ENCODE data around the gene SRPK2. TPM values are rescaled to one million over a fixed set of nuclear protein-coding genes. Genes with fewer than 3 reads are reported as not detected.

Gene SRPK2
- total RNA-seq, 1 experiment from 2014 or later: 58.2 TPM

- ATAC-seq (no peak), DNase-seq (ENCODE audit: low read depth, low spot score) (no peak)
- Histone ChIP-seq H3K36me3 (ENCODE audit: control insufficient read depth, insufficient read depth, low read length) (no peaks in the 10 kb centered on the region), H3K4me3 (ENCODE audit: low read depth in 2 of 2, low read length in 2 of 2) (no peak overlapping the region), H3K9me3 (ENCODE audit: control insufficient read depth, insufficient read depth, low read depth, low read length) (no peaks in the 10 kb centered on the region), H3K27me3 (ENCODE audit: control insufficient read depth, insufficient read depth, low read length) (no peaks in the 10 kb centered on the region), H3K4me1 (ENCODE audit: control insufficient read depth, insufficient read depth, low read length) (peaks cover 15% of the 10 kb centered on the region), H3K27ac (ENCODE audit: low read length) (no peak overlapping the region)
- POLR2A ChIA-PET: no interaction called here
- CTCF ChIA-PET: no interaction called here
- intact Hi-C loops (cut with micrococcal nuclease; ENCODE audit: unreplicated experiment) (no loop called here), in situ Hi-C loops (cut with HindIII; ENCODE audit: low pct_unique_long_range_greater_than_20kb, low sequenced_read_pairs) (no loop called here)
- no peak for TF ChIP-seq POLR2AphosphoS5 (IDR thresholded peaks at IDR 0.05; ENCODE audit: low read depth, low read length)
- no peak for TF ChIP-seq CTCF (IDR thresholded peaks at IDR 0.05)
- TF ChIP-seq SIN3A (IDR thresholded peaks at IDR 0.05; ENCODE audit: borderline replicate concordance, insufficient read depth, low read depth, low read length): no peak
- no peak for TF ChIP-seq REST (IDR thresholded peaks at IDR 0.05; ENCODE audit: insufficient read depth in 1 of 2, low read depth in 2 of 2, low read length in 1 of 2)
- no peak for TF ChIP-seq TCF7L2 (IDR thresholded peaks at IDR 0.05; ENCODE audit: low read depth, low read length)
- BruUV-seq (replicated peaks): no TSS peak
Observed at GRCh38 chr7:105215821-105216220, 172.9 kb downstream of the SRPK2 start.

GRCh38 chr7:105215182-105215581 is 173.5 kb downstream of the SRPK2 start:
- ATAC-seq: no peak
- intact Hi-C loops (cut with micrococcal nuclease; ENCODE audit: unreplicated experiment): no loop called here

More at GRCh38 chr7:105215182-105215581, 173.5 kb downstream of the SRPK2 start:
- no peaks in the 10 kb centered on the region for H3K36me3 ChIP-seq (ENCODE audit: control insufficient read depth, insufficient read depth, low read length)
- H3K4me1 ChIP-seq (ENCODE audit: control insufficient read depth, insufficient read depth, low read length): peaks cover 15% of the 10 kb centered on the region
- no peaks in the 10 kb centered on the region for H3K9me3 ChIP-seq (ENCODE audit: control insufficient read depth, insufficient read depth, low read depth, low read length)
- TF ChIP-seq TCF7L2 (IDR thresholded peaks at IDR 0.05; ENCODE audit: low read depth, low read length): no peak
- no peak for TF ChIP-seq CTCF (IDR thresholded peaks at IDR 0.05)
- no peak for TF ChIP-seq REST (IDR thresholded peaks at IDR 0.05; ENCODE audit: insufficient read depth in 1 of 2, low read depth in 2 of 2, low read length in 1 of 2)
- TF ChIP-seq SIN3A (IDR thresholded peaks at IDR 0.05; ENCODE audit: borderline replicate concordance, insufficient read depth, low read depth, low read length): no peak
- no peak for TF ChIP-seq POLR2AphosphoS5 (IDR thresholded peaks at IDR 0.05; ENCODE audit: low read depth, low read length)
- BruUV-seq (replicated peaks): no TSS peak
- no peak overlapping the region for H3K27ac ChIP-seq (ENCODE audit: low read length)
- no peak for DNase-seq (ENCODE audit: low read depth, low spot score)
- no peaks in the 10 kb centered on the region for H3K27me3 ChIP-seq (ENCODE audit: control insufficient read depth, insufficient read depth, low read length)
- H3K4me3 ChIP-seq (ENCODE audit: low read depth in 2 of 2, low read length in 2 of 2): no peak overlapping the region
- in situ Hi-C loops (cut with HindIII; ENCODE audit: low pct_unique_long_range_greater_than_20kb, low sequenced_read_pairs): no loop called here
- ChIA-PET CTCF (no interaction called here), POLR2A (no interaction called here)
